ENCODE data around the gene BBOF1.

BBOF1 gene

GRCh38 chr14:74065746-74066575 lies 46.8 kb downstream of the BBOF1 start:
- TF ChIP-seq CTCF (IDR thresholded peaks at IDR 0.05; ENCODE audit: control extremely low read depth, extremely low read depth, low read depth, missing control alignments): no peak
- ChIA-PET CTCF (interaction anchor here (1.0 to 1.5 kb wide), 2 partner anchors 12 to 187 kb away, joined by 3 to 6 read pairs; no protein-coding TSS in a partner anchor), POLR2A (no interaction called here)
- no peak for DNase-seq (ENCODE audit: extremely low spot score)

- no peak for DNase-seq (ENCODE audit: extremely low spot score)
- CTCF ChIA-PET: interaction anchor here (1.4 to 1.5 kb wide), 2 partner anchors 9 to 11 kb away, joined by 5 to 6 read pairs; no protein-coding TSS in a partner anchor
- POLR2A ChIA-PET: no interaction called here
- no peak for TF ChIP-seq CTCF (IDR thresholded peaks at IDR 0.05; ENCODE audit: control extremely low read depth, extremely low read depth, low read depth, missing control alignments)
Measured at GRCh38 chr14:74077401-74077800, 58.3 kb downstream of the BBOF1 start.

DNA sequence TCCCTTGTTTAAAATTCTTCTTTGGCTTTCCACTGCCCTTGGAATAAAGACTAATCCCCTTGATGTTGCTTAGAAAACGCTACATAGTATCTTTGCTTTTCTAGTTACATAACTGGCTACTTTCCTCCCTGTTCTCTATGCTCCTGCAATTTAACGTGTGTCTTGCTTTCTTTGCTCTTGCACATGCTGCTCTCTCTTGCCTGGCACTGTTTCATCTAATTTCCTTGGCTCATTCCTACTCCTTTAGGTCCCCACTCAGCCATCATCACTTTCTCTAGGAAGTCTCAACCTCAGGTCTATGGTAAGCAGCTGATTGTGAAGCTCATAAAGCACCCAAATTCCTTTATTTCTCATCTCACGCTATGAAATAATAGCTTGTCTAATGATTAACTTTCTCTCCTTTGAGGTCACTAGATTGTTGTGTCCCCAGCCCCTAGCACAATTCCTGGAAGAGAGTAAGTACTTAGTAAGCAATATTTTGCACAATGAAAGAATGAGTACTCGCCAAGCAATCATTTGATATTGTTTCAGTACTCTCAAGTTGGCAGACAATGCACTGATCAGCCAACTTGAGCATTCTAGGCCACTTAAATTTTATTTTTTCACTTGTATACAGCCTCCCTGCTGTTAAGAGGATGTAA lies 61.8 kb downstream of the BBOF1 start:
- ChIA-PET POLR2A (no interaction called here), CTCF (interaction anchor here (1.6 kb wide), 1 partner anchor 171 kb away, joined by 4 read pairs; no protein-coding TSS in a partner anchor)
- DNase-seq (ENCODE audit: extremely low spot score): no peak
- TF ChIP-seq CTCF (IDR thresholded peaks at IDR 0.05; ENCODE audit: control extremely low read depth, extremely low read depth, low read depth, missing control alignments): no peak

DNA sequence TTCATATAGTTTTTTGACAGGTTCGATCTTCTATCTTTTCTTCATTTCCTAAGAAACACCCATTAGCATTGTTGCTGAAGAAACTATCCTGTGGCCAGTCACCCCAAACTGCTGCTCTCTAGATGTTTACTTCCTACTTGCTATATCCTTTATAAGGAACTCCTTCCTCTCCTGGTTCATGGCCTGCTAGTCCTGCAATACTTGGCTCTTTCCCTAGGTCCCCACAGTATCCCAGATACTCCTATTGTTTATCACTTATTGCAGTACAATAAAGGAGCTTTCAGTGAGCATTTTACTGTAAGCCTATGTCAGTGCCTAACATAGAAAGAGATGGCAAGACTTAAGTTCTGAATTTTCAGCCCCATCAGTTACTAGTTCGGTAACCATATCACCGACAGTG lies 62.3 kb downstream of the BBOF1 start:
- ChIA-PET CTCF (interaction anchor here (1.2 to 1.6 kb wide), 2 partner anchors 8 to 170 kb away, joined by 3 to 4 read pairs; no protein-coding TSS in a partner anchor), POLR2A (no interaction called here)
- TF ChIP-seq CTCF (IDR thresholded peaks at IDR 0.05; ENCODE audit: control extremely low read depth, extremely low read depth, low read depth, missing control alignments): no peak
- DNase-seq (ENCODE audit: extremely low spot score): no peak

- ChIA-PET POLR2A (no interaction called here), CTCF (interaction anchor here (1.0 to 1.8 kb wide), 4 partner anchors 22 to 450 kb away, joined by 3 to 6 read pairs (median 4); no protein-coding TSS in a partner anchor)
- TF ChIP-seq CTCF (IDR thresholded peaks at IDR 0.05; ENCODE audit: control extremely low read depth, extremely low read depth, low read depth, missing control alignments): no peak
- no peak for DNase-seq (ENCODE audit: extremely low spot score)
Measured at GRCh38 chr14:74083161-74083560, 64.0 kb downstream of the BBOF1 start.

DNA sequence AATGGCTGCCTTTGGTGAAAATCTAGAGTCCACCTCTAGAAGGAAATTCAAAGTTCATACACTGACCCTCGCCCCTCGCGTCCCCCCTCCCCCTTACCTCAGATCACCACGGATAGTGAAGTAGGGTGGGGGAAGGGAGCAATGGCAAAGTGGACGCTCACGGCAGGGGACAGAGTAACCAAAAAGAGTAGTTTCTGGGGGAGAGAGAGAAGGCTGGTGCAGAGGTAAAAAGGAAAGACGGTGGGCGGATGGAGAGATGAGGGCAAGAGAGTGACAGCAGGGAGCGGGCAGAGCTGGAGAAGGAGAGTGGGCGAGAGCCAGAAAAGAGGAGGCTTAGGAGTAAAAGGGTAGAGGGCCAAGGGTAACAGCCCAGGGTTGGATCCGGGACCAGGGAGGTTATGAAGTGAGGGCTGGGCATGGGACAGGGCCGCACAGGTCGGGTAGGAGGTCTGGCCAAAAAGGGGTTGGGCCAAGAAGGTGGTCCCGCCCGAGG lies 64.7 kb downstream of the BBOF1 start:
- CTCF ChIA-PET: interaction anchor here (1.0 to 1.8 kb wide), 7 partner anchors 13 to 450 kb away, joined by 3 to 6 read pairs (median 3); no protein-coding TSS in a partner anchor
- POLR2A ChIA-PET: interaction anchor here (0.6 kb wide), 1 partner anchor 278 kb away, joined by 3 read pairs; no protein-coding TSS in a partner anchor
- TF ChIP-seq CTCF (IDR thresholded peaks at IDR 0.05; ENCODE audit: control extremely low read depth, extremely low read depth, low read depth, missing control alignments): no peak
- DNase-seq (ENCODE audit: extremely low spot score): no peak

Measured in GM10248 (cell line).